ENCODE measurements around the gene STIM1. TPM values are rescaled to one million over a fixed set of nuclear protein-coding genes. Genes with fewer than 3 reads are reported as not detected.

STIM1 gene
- total RNA-seq, 1 experiment from 2014 or later = 93.6 TPM

DNA sequence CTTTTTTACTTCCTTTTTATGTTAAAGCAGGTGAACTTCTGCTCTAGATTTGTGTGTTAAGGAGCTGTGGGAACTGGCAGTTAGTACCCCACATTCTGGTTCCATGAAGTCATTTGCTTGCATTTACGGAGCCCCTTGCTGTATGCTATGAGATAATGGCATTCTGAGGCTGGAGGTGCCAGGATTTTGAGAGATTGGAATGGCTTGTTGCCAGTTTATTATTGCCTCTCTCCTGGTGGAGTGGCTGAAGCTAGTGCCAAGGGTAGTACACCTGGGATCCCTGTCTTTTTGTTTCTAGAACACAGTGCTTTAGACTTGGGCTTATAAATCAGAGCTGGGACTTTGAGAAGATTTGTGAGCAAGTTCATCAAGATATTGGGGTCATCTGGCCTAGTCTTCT is 73.8 kb downstream of the STIM1 start:
- CTCF ChIA-PET = no interaction called here
- TF ChIP-seq POLR2AphosphoS5 (IDR thresholded peaks at IDR 0.05; ENCODE audit: low read depth, low read length) = no peak
- TF ChIP-seq TCF7L2 (IDR thresholded peaks at IDR 0.05; ENCODE audit: low read depth, low read length) = no peak
- TF ChIP-seq, protein P1, sequence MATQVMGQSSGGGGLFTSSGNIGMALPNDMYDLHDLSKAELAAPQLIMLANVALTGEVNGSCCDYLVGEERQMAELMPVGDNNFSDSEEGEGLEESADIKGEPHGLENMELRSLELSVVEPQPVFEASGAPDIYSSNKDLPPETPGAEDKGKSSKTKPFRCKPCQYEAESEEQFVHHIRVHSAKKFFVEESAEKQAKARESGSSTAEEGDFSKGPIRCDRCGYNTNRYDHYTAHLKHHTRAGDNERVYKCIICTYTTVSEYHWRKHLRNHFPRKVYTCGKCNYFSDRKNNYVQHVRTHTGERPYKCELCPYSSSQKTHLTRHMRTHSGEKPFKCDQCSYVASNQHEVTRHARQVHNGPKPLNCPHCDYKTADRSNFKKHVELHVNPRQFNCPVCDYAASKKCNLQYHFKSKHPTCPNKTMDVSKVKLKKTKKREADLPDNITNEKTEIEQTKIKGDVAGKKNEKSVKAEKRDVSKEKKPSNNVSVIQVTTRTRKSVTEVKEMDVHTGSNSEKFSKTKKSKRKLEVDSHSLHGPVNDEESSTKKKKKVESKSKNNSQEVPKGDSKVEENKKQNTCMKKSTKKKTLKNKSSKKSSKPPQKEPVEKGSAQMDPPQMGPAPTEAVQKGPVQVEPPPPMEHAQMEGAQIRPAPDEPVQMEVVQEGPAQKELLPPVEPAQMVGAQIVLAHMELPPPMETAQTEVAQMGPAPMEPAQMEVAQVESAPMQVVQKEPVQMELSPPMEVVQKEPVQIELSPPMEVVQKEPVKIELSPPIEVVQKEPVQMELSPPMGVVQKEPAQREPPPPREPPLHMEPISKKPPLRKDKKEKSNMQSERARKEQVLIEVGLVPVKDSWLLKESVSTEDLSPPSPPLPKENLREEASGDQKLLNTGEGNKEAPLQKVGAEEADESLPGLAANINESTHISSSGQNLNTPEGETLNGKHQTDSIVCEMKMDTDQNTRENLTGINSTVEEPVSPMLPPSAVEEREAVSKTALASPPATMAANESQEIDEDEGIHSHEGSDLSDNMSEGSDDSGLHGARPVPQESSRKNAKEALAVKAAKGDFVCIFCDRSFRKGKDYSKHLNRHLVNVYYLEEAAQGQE (IDR thresholded peaks at IDR 0.05; ENCODE audit: insufficient read depth in 1 of 2, low read depth in 2 of 2, low read length in 1 of 2) = no peak
- TF ChIP-seq CTCF (IDR thresholded peaks at IDR 0.05) = no peak
- TF ChIP-seq SIN3A (IDR thresholded peaks at IDR 0.05; ENCODE audit: borderline replicate concordance, insufficient read depth, low read depth, low read length) = no peak
- H3K27ac ChIP-seq (ENCODE audit: low read length) = no peak overlapping the region
- POLR2A ChIA-PET = no interaction called here
- no peaks in the 10 kb centered on the region for H3K27me3 ChIP-seq (ENCODE audit: control insufficient read depth, insufficient read depth, low read length)
- no peak for DNase-seq (ENCODE audit: low read depth, low spot score)
- no peak for ATAC-seq
- no peaks in the 10 kb centered on the region for H3K36me3 ChIP-seq (ENCODE audit: control insufficient read depth, insufficient read depth, low read length)
- H3K4me1 ChIP-seq (ENCODE audit: control insufficient read depth, insufficient read depth, low read length) = no peaks in the 10 kb centered on the region
- intact Hi-C loops (cut with micrococcal nuclease; ENCODE audit: unreplicated experiment) = no loop called here
- no peak overlapping the region for H3K4me3 ChIP-seq (ENCODE audit: low read depth in 2 of 2, low read length in 2 of 2)
- no peaks in the 10 kb centered on the region for H3K9me3 ChIP-seq (ENCODE audit: control insufficient read depth, insufficient read depth, low read depth, low read length)
- no TSS peak for BruUV-seq (replicated peaks)
- in situ Hi-C loops (cut with HindIII; ENCODE audit: low pct_unique_long_range_greater_than_20kb, low sequenced_read_pairs) = no loop called here

- intact Hi-C loops (cut with micrococcal nuclease; ENCODE audit: unreplicated experiment) (no loop called here), in situ Hi-C loops (cut with HindIII; ENCODE audit: low pct_unique_long_range_greater_than_20kb, low sequenced_read_pairs) (no loop called here)
These were observed 74.2 kb downstream of the STIM1 start for GRCh38 chr11:3929649-3930048.

More at GRCh38 chr11:3929649-3930048, 74.2 kb downstream of the STIM1 start:
- H3K27ac ChIP-seq (ENCODE audit: low read length) = no peak overlapping the region
- no peak for TF ChIP-seq CTCF (IDR thresholded peaks at IDR 0.05)
- TF ChIP-seq, protein P1 (IDR thresholded peaks at IDR 0.05; ENCODE audit: insufficient read depth in 1 of 2, low read depth in 2 of 2, low read length in 1 of 2) = no peak
- TF ChIP-seq SIN3A (IDR thresholded peaks at IDR 0.05; ENCODE audit: borderline replicate concordance, insufficient read depth, low read depth, low read length) = no peak
- TF ChIP-seq TCF7L2 (IDR thresholded peaks at IDR 0.05; ENCODE audit: low read depth, low read length) = no peak
- TF ChIP-seq POLR2AphosphoS5 (IDR thresholded peaks at IDR 0.05; ENCODE audit: low read depth, low read length) = no peak
- no TSS peak for BruUV-seq (replicated peaks)
- H3K4me1 ChIP-seq (ENCODE audit: control insufficient read depth, insufficient read depth, low read length) = no peaks in the 10 kb centered on the region
- ChIA-PET POLR2A (no interaction called here), CTCF (no interaction called here)
- ATAC-seq (no peak), DNase-seq (ENCODE audit: low read depth, low spot score) (no peak)
- no peak overlapping the region for H3K4me3 ChIP-seq (ENCODE audit: low read depth in 2 of 2, low read length in 2 of 2)
- no peaks in the 10 kb centered on the region for H3K27me3 ChIP-seq (ENCODE audit: control insufficient read depth, insufficient read depth, low read length)
- no peaks in the 10 kb centered on the region for H3K36me3 ChIP-seq (ENCODE audit: control insufficient read depth, insufficient read depth, low read length)
- H3K9me3 ChIP-seq (ENCODE audit: control insufficient read depth, insufficient read depth, low read depth, low read length) = no peaks in the 10 kb centered on the region

Data from Panc1 (cell line).